Measurements from ENCODE around the gene CSTPP1.

CSTPP1 gene

GRCh38 chr11:46999217-46999616 is 62.7 kb downstream of the CSTPP1 start:
- no peak for DNase-seq

GRCh38 chr11:47000033-47000432 is 63.5 kb downstream of the CSTPP1 start:
- no peak for DNase-seq

GRCh38 chr11:47001781-47002181 is 65.2 kb downstream of the CSTPP1 start:
- no peak for DNase-seq

- DNase-seq: no peak
Observed at GRCh38 chr11:47002390-47002789, 65.8 kb downstream of the CSTPP1 start.

- no peak for DNase-seq
Observed at GRCh38 chr11:47003180-47003877, 66.8 kb downstream of the CSTPP1 start.

GRCh38 chr11:47004595-47005033 is 68.1 kb downstream of the CSTPP1 start:
- peak; percentile 14 for DNase-seq

- DNase-seq: no peak
Observed at GRCh38 chr11:47005441-47005840, 68.9 kb downstream of the CSTPP1 start.

GRCh38 chr11:47007579-47007978 is 71.0 kb downstream of the CSTPP1 start:
- no peak for DNase-seq

GRCh38 chr11:47010179-47010578 is 73.6 kb downstream of the CSTPP1 start:
- no peak for DNase-seq

- DNase-seq: no peak
Observed at GRCh38 chr11:47014097-47014496, 77.5 kb downstream of the CSTPP1 start.

GRCh38 chr11:47018637-47019036 is 82.1 kb downstream of the CSTPP1 start:
- DNase-seq: no peak

GRCh38 chr11:47020793-47021526 is 84.4 kb downstream of the CSTPP1 start:
- no peak for DNase-seq

GRCh38 chr11:47021527-47021818 is 84.9 kb downstream of the CSTPP1 start:
- no peak for DNase-seq

GRCh38 chr11:47021965-47022364 is 85.4 kb downstream of the CSTPP1 start:
- no peak for DNase-seq

GRCh38 chr11:47028195-47029093 is 91.9 kb downstream of the CSTPP1 start:
- DNase-seq: no peak

GRCh38 chr11:47033439-47033838 is 96.9 kb downstream of the CSTPP1 start:
- no peak for DNase-seq

GRCh38 chr11:47034091-47034490 is 97.5 kb downstream of the CSTPP1 start:
- no peak for DNase-seq

GRCh38 chr11:47035108-47035507 is 98.5 kb downstream of the CSTPP1 start:
- no peak for DNase-seq

GRCh38 chr11:47044119-47044518 is 107.6 kb downstream of the CSTPP1 start:
- no peak for DNase-seq

GRCh38 chr11:47047972-47048371 is 111.4 kb downstream of the CSTPP1 start:
- DNase-seq: no peak

- no peak for DNase-seq
Observed at GRCh38 chr11:47050284-47050683, 113.7 kb downstream of the CSTPP1 start.

GRCh38 chr11:47051217-47051616 is 114.7 kb downstream of the CSTPP1 start:
- DNase-seq: no peak

GRCh38 chr11:47052165-47052564 is 115.6 kb downstream of the CSTPP1 start:
- DNase-seq: no peak

GRCh38 chr11:47052576-47052975 is 116.0 kb downstream of the CSTPP1 start:
- DNase-seq: no peak
